ENCODE results near the gene ELMO1. TPM values are rescaled to one million over a fixed set of nuclear protein-coding genes. Genes with fewer than 3 reads are reported as not detected.
A peak's percentile ranks its signal among the peaks of the same experiment; 100 is the strongest.

Gene ELMO1
- polyA plus RNA-seq, 2 of the 4 experiments (the other 2 are of a cell fraction), result 2.3 to 6.1 TPM

DNA sequence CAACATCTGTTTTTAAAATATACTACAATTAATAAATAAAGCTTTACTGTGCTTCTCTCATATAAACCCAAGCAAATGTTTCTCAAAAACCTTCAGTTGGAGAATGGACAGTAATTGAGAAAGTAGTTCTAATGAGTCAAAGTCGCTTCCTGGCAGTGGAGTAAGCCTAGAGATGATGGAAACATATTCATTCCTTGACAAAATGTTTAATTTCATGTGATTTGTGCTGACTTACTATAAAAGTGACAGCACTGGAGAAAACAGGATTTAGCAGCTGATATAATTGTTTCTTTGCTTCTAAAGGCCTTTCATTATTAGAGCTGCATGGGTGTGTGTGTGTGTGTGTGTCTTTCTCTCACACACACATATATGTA is 9.0 kb downstream of the ELMO1 start:
- DNase-seq (ENCODE audit: low read depth in 1 of 2, low spot score in 1 of 2), result no peak
- POLR2A ChIA-PET, result interaction anchor here (0.6 kb wide), 2 partner anchors 43 to 73 kb away, joined by 3 to 4 read pairs; no protein-coding TSS in a partner anchor
- H3K4me1 ChIP-seq, result peaks cover 8% of the 10 kb centered on the region
- no peak overlapping the region for H3K4me2 ChIP-seq
- CTCF ChIA-PET, result interaction anchor here (0.8 kb wide), 1 partner anchor 56 kb away, joined by 4 read pairs; no protein-coding TSS in a partner anchor
- WGBS (ENCODE audit: missing lambda C conversion rate), result 41% methylated on average over 1 of the region's 1 CpG
- TF ChIP-seq CHD4 (IDR thresholded peaks at IDR 0.05; ENCODE audit: borderline replicate concordance), result no peak
- TF ChIP-seq TFCP2L1 (CRISPR knock-in tag; IDR thresholded peaks at IDR 0.05), result no peak
- TF ChIP-seq HOXB13 (CRISPR knock-in tag; IDR thresholded peaks at IDR 0.05; ENCODE audit: low read depth), result no peak
- TF ChIP-seq CHD2 (IDR thresholded peaks at IDR 0.05; ENCODE audit: low read length, partially characterized antibody), result no peak
- no peak for TF ChIP-seq HOXB5 (CRISPR knock-in tag; IDR thresholded peaks at IDR 0.05)
- TF ChIP-seq FOSB (CRISPR knock-in tag; IDR thresholded peaks at IDR 0.05), result no peak
- FAIRE-seq, result no peak
- no peak overlapping the region for H3K27ac ChIP-seq
- H3K4me3 ChIP-seq, result no peak overlapping the region
- no peaks in the 10 kb centered on the region for H3K9me3 ChIP-seq
- no peak for ATAC-seq

DNA sequence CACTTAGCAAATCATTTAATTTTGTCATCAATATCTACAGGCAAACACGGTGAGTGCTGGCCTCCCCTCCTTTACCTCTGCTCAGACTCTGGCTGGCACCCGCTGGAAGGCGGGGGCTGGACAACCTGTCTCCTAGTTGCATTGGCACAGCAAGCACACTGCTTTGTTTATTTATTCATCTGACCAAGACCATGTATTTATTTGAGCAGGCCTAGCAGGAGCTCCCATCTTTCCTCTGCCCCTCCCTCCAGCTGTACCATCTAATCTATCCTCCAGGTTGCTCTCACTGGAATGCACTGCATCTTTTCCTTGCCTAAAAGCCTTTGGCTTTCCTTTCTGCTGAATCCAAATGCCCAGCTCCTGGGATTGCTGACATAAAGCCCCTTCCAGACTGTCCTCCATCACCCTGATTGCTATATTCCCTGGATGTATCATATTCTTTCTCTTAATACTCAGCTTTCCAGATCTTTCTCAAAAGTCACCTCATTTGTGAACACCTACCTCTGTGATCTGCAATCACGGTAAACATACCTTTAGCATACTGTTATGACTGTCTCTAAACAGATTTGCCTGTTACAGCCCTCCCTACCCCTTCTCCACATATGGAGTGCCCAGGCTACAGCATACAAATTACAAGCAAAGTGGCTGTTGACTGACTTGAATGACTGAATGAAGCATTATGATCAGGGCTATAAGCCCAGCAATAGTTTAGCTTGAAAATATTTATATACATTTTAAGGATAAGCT is 9.6 kb downstream of the ELMO1 start:
- H3K27ac ChIP-seq, result no peak overlapping the region
- TF ChIP-seq, protein P1, sequence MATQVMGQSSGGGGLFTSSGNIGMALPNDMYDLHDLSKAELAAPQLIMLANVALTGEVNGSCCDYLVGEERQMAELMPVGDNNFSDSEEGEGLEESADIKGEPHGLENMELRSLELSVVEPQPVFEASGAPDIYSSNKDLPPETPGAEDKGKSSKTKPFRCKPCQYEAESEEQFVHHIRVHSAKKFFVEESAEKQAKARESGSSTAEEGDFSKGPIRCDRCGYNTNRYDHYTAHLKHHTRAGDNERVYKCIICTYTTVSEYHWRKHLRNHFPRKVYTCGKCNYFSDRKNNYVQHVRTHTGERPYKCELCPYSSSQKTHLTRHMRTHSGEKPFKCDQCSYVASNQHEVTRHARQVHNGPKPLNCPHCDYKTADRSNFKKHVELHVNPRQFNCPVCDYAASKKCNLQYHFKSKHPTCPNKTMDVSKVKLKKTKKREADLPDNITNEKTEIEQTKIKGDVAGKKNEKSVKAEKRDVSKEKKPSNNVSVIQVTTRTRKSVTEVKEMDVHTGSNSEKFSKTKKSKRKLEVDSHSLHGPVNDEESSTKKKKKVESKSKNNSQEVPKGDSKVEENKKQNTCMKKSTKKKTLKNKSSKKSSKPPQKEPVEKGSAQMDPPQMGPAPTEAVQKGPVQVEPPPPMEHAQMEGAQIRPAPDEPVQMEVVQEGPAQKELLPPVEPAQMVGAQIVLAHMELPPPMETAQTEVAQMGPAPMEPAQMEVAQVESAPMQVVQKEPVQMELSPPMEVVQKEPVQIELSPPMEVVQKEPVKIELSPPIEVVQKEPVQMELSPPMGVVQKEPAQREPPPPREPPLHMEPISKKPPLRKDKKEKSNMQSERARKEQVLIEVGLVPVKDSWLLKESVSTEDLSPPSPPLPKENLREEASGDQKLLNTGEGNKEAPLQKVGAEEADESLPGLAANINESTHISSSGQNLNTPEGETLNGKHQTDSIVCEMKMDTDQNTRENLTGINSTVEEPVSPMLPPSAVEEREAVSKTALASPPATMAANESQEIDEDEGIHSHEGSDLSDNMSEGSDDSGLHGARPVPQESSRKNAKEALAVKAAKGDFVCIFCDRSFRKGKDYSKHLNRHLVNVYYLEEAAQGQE (IDR thresholded peaks at IDR 0.05), result no peak
- no peak for TF ChIP-seq FOSL2 (IDR thresholded peaks at IDR 0.05)
- no peak for TF ChIP-seq FOSL2 (CRISPR knock-in tag; IDR thresholded peaks at IDR 0.05)
- no peak for TF ChIP-seq ESRRA (IDR thresholded peaks at IDR 0.05; ENCODE audit: borderline replicate concordance, low read length)
- TF ChIP-seq CEBPB (IDR thresholded peaks at IDR 0.05), result no peak
- TF ChIP-seq RFX5 (IDR thresholded peaks at IDR 0.05), result no peak
- no peak for TF ChIP-seq EHMT2 (IDR thresholded peaks at IDR 0.05; ENCODE audit: low read depth)
- TF ChIP-seq ZFP36 (IDR thresholded peaks at IDR 0.05; ENCODE audit: borderline replicate concordance, partially characterized antibody), result no peak
- TF ChIP-seq, protein P2, sequence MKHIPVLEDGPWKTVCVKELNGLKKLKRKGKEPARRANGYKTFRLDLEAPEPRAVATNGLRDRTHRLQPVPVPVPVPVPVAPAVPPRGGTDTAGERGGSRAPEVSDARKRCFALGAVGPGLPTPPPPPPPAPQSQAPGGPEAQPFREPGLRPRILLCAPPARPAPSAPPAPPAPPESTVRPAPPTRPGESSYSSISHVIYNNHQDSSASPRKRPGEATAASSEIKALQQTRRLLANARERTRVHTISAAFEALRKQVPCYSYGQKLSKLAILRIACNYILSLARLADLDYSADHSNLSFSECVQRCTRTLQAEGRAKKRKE (CRISPR knock-in tag; IDR thresholded peaks at IDR 0.05; ENCODE audit: low read depth), result no peak
- TF ChIP-seq BHLHE40 (IDR thresholded peaks at IDR 0.05; ENCODE audit: low read depth, low read length), result no peak
- TF ChIP-seq PHF8 (IDR thresholded peaks at IDR 0.05; ENCODE audit: borderline replicate concordance, low read depth), result no peak
- TF ChIP-seq CHD4 (IDR thresholded peaks at IDR 0.05; ENCODE audit: borderline replicate concordance), result no peak
- no peak for TF ChIP-seq KDM1A (IDR thresholded peaks at IDR 0.05; ENCODE audit: low read depth)
- no peak for TF ChIP-seq SMC3 (IDR thresholded peaks at IDR 0.05)
- no peak for TF ChIP-seq NR3C1 (IDR thresholded peaks at IDR 0.05)
- TF ChIP-seq, protein P3, sequence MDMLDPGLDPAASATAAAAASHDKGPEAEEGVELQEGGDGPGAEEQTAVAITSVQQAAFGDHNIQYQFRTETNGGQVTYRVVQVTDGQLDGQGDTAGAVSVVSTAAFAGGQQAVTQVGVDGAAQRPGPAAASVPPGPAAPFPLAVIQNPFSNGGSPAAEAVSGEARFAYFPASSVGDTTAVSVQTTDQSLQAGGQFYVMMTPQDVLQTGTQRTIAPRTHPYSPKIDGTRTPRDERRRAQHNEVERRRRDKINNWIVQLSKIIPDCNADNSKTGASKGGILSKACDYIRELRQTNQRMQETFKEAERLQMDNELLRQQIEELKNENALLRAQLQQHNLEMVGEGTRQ (IDR thresholded peaks at IDR 0.05), result no peak
- TF ChIP-seq, protein P4, sequence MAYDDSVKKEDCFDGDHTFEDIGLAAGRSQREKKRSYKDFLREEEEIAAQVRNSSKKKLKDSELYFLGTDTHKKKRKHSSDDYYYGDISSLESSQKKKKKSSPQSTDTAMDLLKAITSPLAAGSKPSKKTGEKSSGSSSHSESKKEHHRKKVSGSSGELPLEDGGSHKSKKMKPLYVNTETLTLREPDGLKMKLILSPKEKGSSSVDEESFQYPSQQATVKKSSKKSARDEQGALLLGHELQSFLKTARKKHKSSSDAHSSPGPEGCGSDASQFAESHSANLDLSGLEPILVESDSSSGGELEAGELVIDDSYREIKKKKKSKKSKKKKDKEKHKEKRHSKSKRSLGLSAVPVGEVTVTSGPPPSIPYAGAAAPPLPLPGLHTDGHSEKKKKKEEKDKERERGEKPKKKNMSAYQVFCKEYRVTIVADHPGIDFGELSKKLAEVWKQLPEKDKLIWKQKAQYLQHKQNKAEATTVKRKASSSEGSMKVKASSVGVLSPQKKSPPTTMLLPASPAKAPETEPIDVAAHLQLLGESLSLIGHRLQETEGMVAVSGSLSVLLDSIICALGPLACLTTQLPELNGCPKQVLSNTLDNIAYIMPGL (CRISPR knock-in tag; IDR thresholded peaks at IDR 0.05; ENCODE audit: borderline replicate concordance), result no peak
- no peak for TF ChIP-seq FOXS1 (CRISPR knock-in tag; IDR thresholded peaks at IDR 0.05)
- H3K4me1 ChIP-seq, result peaks cover 8% of the 10 kb centered on the region
- CTCF ChIA-PET, result interaction anchor here (0.8 kb wide), 1 partner anchor 57 kb away, joined by 4 read pairs; no protein-coding TSS in a partner anchor
- no peaks in the 10 kb centered on the region for H3K9me3 ChIP-seq
- FAIRE-seq (no peak), DNase-seq (ENCODE audit: low read depth in 1 of 2, low spot score in 1 of 2) (no peak), ATAC-seq (0 out of 6 replicates have a peak, but pooled peaks of 1 of the 2 experiments have one; percentile 21)
- 68% methylated on average over 4 of the region's 4 CpGs for WGBS (ENCODE audit: missing lambda C conversion rate)
- H3K4me3 ChIP-seq, result no peak overlapping the region
- POLR2A ChIA-PET, result no interaction called here
- no peak overlapping the region for H3K4me2 ChIP-seq

Measured in A549 (cell line).